Mononuclear cell (primary cell): ENCODE data around the gene PNPLA5. TPM values are rescaled to one million over a fixed set of nuclear protein-coding genes. Genes with fewer than 3 reads are reported as not detected.

Experiments
- H3K27me3 ChIP-seq: 2 replicates; pipeline ENCODE4 v1.6.0; 2011; ENCODE audit warnings: low read length, control low read depth; ENCODE audit not compliant: insufficient read depth
- H3K4me1 ChIP-seq: 2 replicates; pipeline ENCODE4 v1.5.1; 2011; ENCODE audit warnings: mild to moderate bottlenecking, low read length, control low read depth; ENCODE audit not compliant: insufficient read depth
- H3K4me3 ChIP-seq: 2 replicates; pipeline ENCODE4 v1.5.1; 2011; ENCODE audit warnings: mild to moderate bottlenecking, low read length, moderate library complexity
- H3K9me3 ChIP-seq: 2 replicates; pipeline ENCODE4 v1.5.1; 2011; ENCODE audit warnings: low read depth, mild to moderate bottlenecking, control low read depth, low read length
- total RNA-seq: library from RNA; depleted of rRNA; stranded (reverse); fragments of >200 nt; gene quantifications from one replicate; pipeline ENCODE4 v1.2.3, GENCODE V29; 2012

PNPLA5 gene
- total RNA-seq, 1 donor = not detected

GRCh38 chr22:43832393-43833265 is 59.2 kb downstream of the PNPLA5 start:
- H3K9me3 ChIP-seq = no peaks in the 10 kb centered on the region
- no peaks in the 10 kb centered on the region for H3K27me3 ChIP-seq
- no peaks in the 10 kb centered on the region for H3K4me1 ChIP-seq
- no peak overlapping the region for H3K4me3 ChIP-seq

- Histone ChIP-seq H3K9me3 (no peaks in the 10 kb centered on the region), H3K4me1 (no peaks in the 10 kb centered on the region), H3K4me3 (no peak overlapping the region)
These were observed 60.0 kb downstream of the PNPLA5 start for GRCh38 chr22:43831561-43832392.

GRCh38 chr22:43830931-43831560 is 60.8 kb downstream of the PNPLA5 start:
- Histone ChIP-seq H3K4me1 (no peaks in the 10 kb centered on the region), H3K9me3 (no peaks in the 10 kb centered on the region), H3K27me3 (no peaks in the 10 kb centered on the region), H3K4me3 (no peak overlapping the region)

More at GRCh38 chr22:43831561-43832392, 60.0 kb downstream of the PNPLA5 start:
- H3K27me3 ChIP-seq = no peaks in the 10 kb centered on the region

GRCh38 chr22:43829904-43830851 is 61.6 kb downstream of the PNPLA5 start:
- no peaks in the 10 kb centered on the region for H3K4me1 ChIP-seq
- H3K27me3 ChIP-seq = no peaks in the 10 kb centered on the region
- no peaks in the 10 kb centered on the region for H3K9me3 ChIP-seq
- H3K4me3 ChIP-seq = no peak overlapping the region

Other genes starting within 250 kb of the PNPLA5 start
- 0.52 TPM for gene EFCAB6, start 79.7 kb downstream of the PNPLA5 start, total RNA-seq
- not detected for gene SULT4A1, start 29.5 kb downstream of the PNPLA5 start, total RNA-seq
- not detected for gene PNPLA3, start 31.8 kb upstream of the PNPLA5 start, total RNA-seq
- 12.9 TPM for gene SAMM50, start 63.4 kb upstream of the PNPLA5 start, total RNA-seq
- 23.3 TPM for gene PARVB, start 132.3 kb upstream of the PNPLA5 start, total RNA-seq